GM12878 (cell line): Measurements from ENCODE around the gene RPAP3. TPM values are rescaled to one million over a fixed set of nuclear protein-coding genes. Genes with fewer than 3 reads are reported as not detected.

Experiments
- ATAC-seq: fragments of 200-7000 bp; cut with Tn5 transposase; 3 replicates; pipeline ENCODE4 v1.9.1; 2020; ENCODE audit warnings: mild to moderate bottlenecking, moderate library complexity
- BruUV-seq: library from RNA; stranded (reverse); fragments of 400-500 nt; replicated peaks from 2 replicates; lab custom pipeline; 2021; lab: Mats Ljungman, UMichigan
- CTCF ChIA-PET: fragments of 300-600 bp; sonication (Branson Sonifier 250); formaldehyde crosslinking; extraction: SDS; loops from one replicate; lab custom pipeline; 2021; ENCODE audit warnings: inconsistent platforms; lab: Yijun Ruan, JAX
- POLR2A ChIA-PET: fragments of 350-600 bp; formaldehyde crosslinking; extraction: SDS; loops from one replicate; lab custom pipeline; 2021; ENCODE audit warnings: inconsistent platforms; lab: Charles Lee
- RAD21 ChIA-PET: fragments of 300-600 bp; sonication (Branson Sonifier 250); formaldehyde crosslinking; loops from one replicate; lab custom pipeline; 2023; ENCODE audit warnings: antibody characterized with exemption; ENCODE audit not compliant: unreplicated experiment; lab: Charles Lee
- SMC1A ChIA-PET: fragments of 300-600 bp; sonication (Branson Sonifier 250); formaldehyde crosslinking; loops from one replicate; lab custom pipeline; 2023; ENCODE audit not compliant: unreplicated experiment, uncharacterized antibody; lab: Charles Lee
- DNase-seq: peaks from one replicate; pipeline ENCODE4 v3.0.0-alpha.2; 2011; ENCODE audit warnings: low read depth, low spot score
- FAIRE-seq: peaks from 3 replicates; lab custom pipeline; 2011; peaks lifted over from hg19 to GRCh38; lab: Jason Lieb, UNC
- H2AFZ ChIP-seq: 2 replicates; pipeline ENCODE4 v1.6.0; 2011; ENCODE audit warnings: low read depth, low read length, control low read depth; ENCODE audit not compliant: control insufficient read depth
- H3K27ac ChIP-seq: 2 replicates; pipeline ENCODE4 v1.5.1; 2011; ENCODE audit warnings: control low read depth; ENCODE audit not compliant: control insufficient read depth, insufficient read depth
- H3K27me3 ChIP-seq, 2 experiments: replicated peaks in 1 of 2; 2 replicates each; pipeline versions ENCODE4 v1.6.0 to v1.6.1; 2011; ENCODE audit warnings: low read length in 1 of 2; ENCODE audit not compliant: control insufficient read depth in 2 of 2, insufficient read depth in 2 of 2
- H3K36me3 ChIP-seq, 2 experiments: 2 replicates each; pipeline ENCODE4 v1.5.1; 2011; ENCODE audit warnings: low read length in 1 of 2; ENCODE audit not compliant: control insufficient read depth in 2 of 2, insufficient read depth in 2 of 2
- H3K4me1 ChIP-seq: 2 replicates; pipeline ENCODE4 v1.6.1; 2011; ENCODE audit warnings: mild to moderate bottlenecking, low read length, moderate library complexity, mixed read lengths; ENCODE audit not compliant: control insufficient read depth, insufficient read depth
- H3K4me2 ChIP-seq: 2 replicates; pipeline ENCODE4 v1.6.0; 2011; ENCODE audit warnings: control low read depth; ENCODE audit not compliant: control insufficient read depth, insufficient read depth
- H3K4me3 ChIP-seq: fragments of 200-600 bp; sonication (generic); 2 replicates; pipeline ENCODE4 v1.5.1; 2016
- H3K79me2 ChIP-seq: 2 replicates; pipeline ENCODE4 v1.6.0; 2011; ENCODE audit warnings: low read length; ENCODE audit not compliant: control insufficient read depth, insufficient read depth
- H3K9ac ChIP-seq: 2 replicates; pipeline ENCODE4 v1.8.0; 2011; ENCODE audit warnings: low read length, control low read depth, mixed read lengths; ENCODE audit not compliant: control insufficient read depth, insufficient read depth
- H3K9me3 ChIP-seq: replicated peaks from 3 replicates; pipeline ENCODE4 v1.5.1; 2011; ENCODE audit warnings: mild to moderate bottlenecking, low read length; ENCODE audit not compliant: control insufficient read depth, insufficient read depth
- H4K20me1 ChIP-seq: 2 replicates; pipeline ENCODE4 v1.6.0; 2011; ENCODE audit not compliant: control insufficient read depth, insufficient read depth
- CHD4 ChIP-seq: fragments of 200-600 bp; sonication (generic); IDR thresholded peaks from 2 replicates; pipeline ENCODE4 v1.6.1; 2016; ENCODE audit warnings: mild to moderate bottlenecking
- EED ChIP-seq: sonication (generic); IDR thresholded peaks from 2 replicates; pipeline ENCODE4 v1.6.1; 2016; ENCODE audit warnings: antibody characterized with exemption, low read depth
- GATAD2B ChIP-seq: fragments of 450-650 bp; conservative IDR thresholded peaks from 2 replicates; pipeline ENCODE4 v1.6.1; 2017; ENCODE audit warnings: low read depth, mild to moderate bottlenecking, moderate library complexity
- HDAC6 ChIP-seq: fragments of 200-600 bp; sonication (generic); IDR thresholded peaks from one replicate; pipeline ENCODE4 v1.8.0; 2017; ENCODE audit warnings: antibody characterized with exemption; ENCODE audit not compliant: unreplicated experiment
- KAT2A ChIP-seq: conservative IDR thresholded peaks from 2 replicates; pipeline ENCODE4 v1.6.1; 2011; ENCODE audit warnings: low read depth, low read length; ENCODE audit not compliant: control insufficient read depth
- NFYA ChIP-seq: IDR thresholded peaks from 2 replicates; pipeline ENCODE4 v1.6.1; 2011; ENCODE audit warnings: low read depth, mild to moderate bottlenecking, low read length, improper control_type of control experiment, borderline replicate concordance
- RBBP5 ChIP-seq: fragments of 200-600 bp; sonication (generic); conservative IDR thresholded peaks from 2 replicates; pipeline ENCODE4 v1.6.1; 2016
- SREBF2 ChIP-seq: IDR thresholded peaks from 2 replicates; pipeline ENCODE4 v1.6.1; 2012; ENCODE audit warnings: mild to moderate bottlenecking, low read length
- TAF1 ChIP-seq: IDR thresholded peaks from 2 replicates; pipeline ENCODE4 v1.6.1; 2011; ENCODE audit warnings: mild to moderate bottlenecking, low read depth, low read length, borderline replicate concordance
- TCF3 ChIP-seq: IDR thresholded peaks from 2 replicates; pipeline ENCODE4 v1.6.1; 2012; ENCODE audit warnings: low read depth, mild to moderate bottlenecking, low read length, borderline replicate concordance; ENCODE audit not compliant: insufficient read depth
- WGBS: methylation state at CpG from one replicate; pipeline ENCODE4 v1.1.6; 2016; ENCODE audit warnings: low lambda C conversion rate; ENCODE audit not compliant: insufficient replicate concordance, insufficient coverage; ENCODE audit errors: missing lambda C conversion rate; 5-methylcytosine and 5-hydroxymethylcytosine counted together
- in situ Hi-C: fragments of 300-500 bp; cut with MboI; formaldehyde crosslinking; loops from 9 replicates; pipeline ENCODE4 v1.14.3; 2018; ENCODE audit warnings: mixed read lengths
- intact Hi-C: fragments of 100-400 bp; cut with micrococcal nuclease; formaldehyde crosslinking; loops from one replicate; pipeline ENCODE4 v1.14.2; 2022; ENCODE audit not compliant: unreplicated experiment
- polyA plus RNA-seq, 11 experiments: library from polyadenylated mRNA; depleted of rRNA in 4 of 11; unstranded in 6 of 11; stranded (reverse) in 5 of 11; fragments of >200 nt; fragmentation: Nextera tagmentation in 4 of 11; fragmentation: Illumina TruSeq in 1 of 11; extraction: Ambion mirVana in 4 of 11; extraction: Trizol in 1 of 11; gene quantifications; 1 replicate in 1 of 11; 2 replicates in 10 of 11; pipeline versions ENCODE4 v1.2.1 to v1.2.3, GENCODE V29; 2011 to 2016; ENCODE audit warnings: inconsistent platforms in 2 of 11, missing spikeins in 2 of 11, low read depth in 1 of 11
- total RNA-seq, 4 experiments: library from RNA; depleted of rRNA in 3 of 4; stranded (reverse); fragments of >200 nt in 3 of 4; fragmentation: Illumina TruSeq in 1 of 4; extraction: Trizol in 1 of 4; gene quantifications; 2 replicates each; pipeline versions ENCODE4 v1.2.1 to v1.2.3, GENCODE V29; 2013 to 2021
- TF ChIP-seq, protein P1 (sequence below): fragments of 450-650 bp; IDR thresholded peaks from 2 replicates; pipeline ENCODE4 v1.6.1; 2017; ENCODE audit warnings: borderline replicate concordance
- TF ChIP-seq, protein P2 (sequence below): IDR thresholded peaks from 2 replicates; pipeline ENCODE4 v1.6.1; 2011; ENCODE audit warnings: borderline replicate concordance, low read depth, mild to moderate bottlenecking, moderate library complexity, low read length; ENCODE audit not compliant: insufficient read depth, poor library complexity, severe bottlenecking

The RPAP3 gene
- total and polyA plus RNA-seq, 10 of the 15 experiments (the other 5 are each of a cell fraction or from before 2014, with no cell fraction given): 14.1 to 50.6 (median 28.4) TPM

DNA sequence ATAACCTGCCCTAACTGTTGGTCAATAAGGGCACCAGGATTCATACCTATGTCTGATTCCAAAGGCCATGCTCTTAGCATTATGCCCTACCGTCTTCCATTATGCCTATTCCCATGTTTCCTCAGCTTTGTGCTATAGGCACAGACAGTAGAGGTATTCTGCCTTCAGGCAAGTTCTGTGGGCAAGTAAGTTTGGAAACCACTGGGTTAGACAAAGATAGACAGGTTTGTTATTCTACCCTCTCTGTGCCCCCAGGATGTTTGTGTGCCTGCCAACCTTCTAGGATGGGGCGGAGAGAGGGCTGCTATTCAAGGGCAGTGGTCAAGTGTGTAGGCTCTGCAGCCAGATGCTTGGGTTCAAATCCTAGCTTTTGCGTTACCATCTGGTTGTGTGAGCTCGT is 48.3 kb upstream of the RPAP3 start:
- SMC1A ChIA-PET: interaction anchor here (2.2 to 12.2 kb wide), 5 partner anchors 9 to 39 kb away, joined by 6 to 277 read pairs (median 15); no protein-coding TSS in a partner anchor
- TF ChIP-seq EED: no peak
- TF ChIP-seq RBBP5: no peak
- TF ChIP-seq, protein P1, sequence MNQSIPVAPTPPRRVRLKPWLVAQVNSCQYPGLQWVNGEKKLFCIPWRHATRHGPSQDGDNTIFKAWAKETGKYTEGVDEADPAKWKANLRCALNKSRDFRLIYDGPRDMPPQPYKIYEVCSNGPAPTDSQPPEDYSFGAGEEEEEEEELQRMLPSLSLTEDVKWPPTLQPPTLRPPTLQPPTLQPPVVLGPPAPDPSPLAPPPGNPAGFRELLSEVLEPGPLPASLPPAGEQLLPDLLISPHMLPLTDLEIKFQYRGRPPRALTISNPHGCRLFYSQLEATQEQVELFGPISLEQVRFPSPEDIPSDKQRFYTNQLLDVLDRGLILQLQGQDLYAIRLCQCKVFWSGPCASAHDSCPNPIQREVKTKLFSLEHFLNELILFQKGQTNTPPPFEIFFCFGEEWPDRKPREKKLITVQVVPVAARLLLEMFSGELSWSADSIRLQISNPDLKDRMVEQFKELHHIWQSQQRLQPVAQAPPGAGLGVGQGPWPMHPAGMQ: no peak
- no peak for TF ChIP-seq NFYA
- no peak for TF ChIP-seq KAT2A
- TF ChIP-seq HDAC6: no peak
- TF ChIP-seq CHD4: no peak
- TF ChIP-seq GATAD2B: no peak
- TF ChIP-seq, protein P2, sequence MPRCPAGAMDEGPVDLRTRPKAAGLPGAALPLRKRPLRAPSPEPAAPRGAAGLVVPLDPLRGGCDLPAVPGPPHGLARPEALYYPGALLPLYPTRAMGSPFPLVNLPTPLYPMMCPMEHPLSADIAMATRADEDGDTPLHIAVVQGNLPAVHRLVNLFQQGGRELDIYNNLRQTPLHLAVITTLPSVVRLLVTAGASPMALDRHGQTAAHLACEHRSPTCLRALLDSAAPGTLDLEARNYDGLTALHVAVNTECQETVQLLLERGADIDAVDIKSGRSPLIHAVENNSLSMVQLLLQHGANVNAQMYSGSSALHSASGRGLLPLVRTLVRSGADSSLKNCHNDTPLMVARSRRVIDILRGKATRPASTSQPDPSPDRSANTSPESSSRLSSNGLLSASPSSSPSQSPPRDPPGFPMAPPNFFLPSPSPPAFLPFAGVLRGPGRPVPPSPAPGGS: no peak
- TF ChIP-seq SREBF2: no peak
- TF ChIP-seq TCF3: no peak
- TF ChIP-seq TAF1: no peak
- TF ChIP-seq, all 136 proteins: peak for 0
- intact Hi-C loops: no loop called here
- ChIA-PET POLR2A (interaction anchor here (1.5 to 2.4 kb wide), 3 partner anchors 10 to 131 kb away, joined by 4 to 14 read pairs (median 5); no protein-coding TSS in a partner anchor), RAD21 (interaction anchor here (1.7 to 12.6 kb wide), 3 partner anchors 12 to 48 kb away, joined by 5 to 237 read pairs (median 83); partner anchors contain the start of genes RPAP3 and SLC48A1), CTCF (interaction anchor here (1.1 to 14.5 kb wide), 8 partner anchors 10 to 85 kb away, joined by 3 to 507 read pairs (median 20); partner anchors contain the start of gene SLC48A1)
- DNase-seq (no peak), ATAC-seq (no peak), FAIRE-seq (peak; percentile 41)
- no peaks in the 10 kb centered on the region for H3K9me3 ChIP-seq
- no peak overlapping the region for H3K9ac ChIP-seq
- no peaks in the 10 kb centered on the region for H3K79me2 ChIP-seq
- H3K4me2 ChIP-seq: peak overlapping the region; percentile 82; the same call in 1 of the 2 replicates
- 96% methylated on average over 4 of the region's 4 CpGs for WGBS
- no peak overlapping the region for H3K4me3 ChIP-seq
- H3K27ac ChIP-seq: 0 out of 2 replicates have a peak overlapping the region, but pooled peaks have one; percentile 76
- no peaks in the 10 kb centered on the region for H3K36me3 ChIP-seq
- no peaks in the 10 kb centered on the region for H3K27me3 ChIP-seq
- no TSS peak for BruUV-seq
- H3K4me1 ChIP-seq: peaks cover 41% of the 10 kb centered on the region
- no peaks in the 10 kb centered on the region for H4K20me1 ChIP-seq
- H2AFZ ChIP-seq: no peak overlapping the region
- in situ Hi-C loops: no loop called here
